ENCODE data around the gene FAM228A. TPM values are rescaled to one million over a fixed set of nuclear protein-coding genes. Genes with fewer than 3 reads are reported as not detected.
"Not testable (repeated sequence)": the region's sequence is repeated elsewhere in the genome, so short reads cannot be mapped to it uniquely, and the experiment has no call there.

FAM228A gene
- polyA plus RNA-seq, 12 donors: 0.13 to 1.2 (median 0.60) TPM; not detected in 2

DNA sequence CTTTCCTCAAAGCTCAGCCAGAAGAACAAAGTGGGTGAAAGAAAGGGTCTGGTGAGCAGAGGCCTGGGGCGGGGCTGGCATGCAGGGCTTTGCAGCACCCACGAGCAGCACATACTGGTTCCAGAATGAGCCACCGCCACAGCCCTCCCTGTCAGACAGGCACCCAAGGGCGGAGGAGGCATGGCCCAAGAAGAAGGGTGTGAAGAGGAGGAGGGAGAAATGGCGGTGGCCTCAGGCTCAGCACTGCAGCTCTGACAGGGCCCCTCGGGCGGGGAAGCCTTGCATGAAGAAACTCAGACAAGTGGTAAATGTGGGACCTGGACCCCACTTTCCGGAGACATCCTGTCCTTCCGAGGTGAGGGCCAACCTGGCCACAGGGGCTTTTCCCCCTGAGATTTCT, 15.7 kb downstream of the FAM228A start:
- no peak for DNase-seq

DNA sequence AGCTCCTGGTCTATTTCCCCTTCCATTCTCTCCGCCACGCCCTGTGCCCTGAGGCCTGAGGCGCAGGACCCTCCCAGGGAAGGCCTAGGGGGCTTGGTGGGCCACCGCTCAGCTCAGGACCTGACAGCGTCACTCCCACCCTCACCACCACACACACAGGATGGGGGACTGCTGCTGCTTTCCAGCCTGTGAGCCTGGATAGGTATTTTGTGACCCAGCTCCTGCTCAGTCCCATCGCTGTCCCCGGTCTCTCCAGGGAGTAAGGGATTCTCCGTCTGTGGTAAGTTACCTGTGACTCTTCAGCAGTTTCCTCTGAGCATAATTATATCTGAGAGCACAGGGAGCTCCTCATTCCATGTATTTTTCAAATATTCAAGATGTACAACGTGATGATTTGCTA, 16.3 kb downstream of the FAM228A start:
- DNase-seq: no peak

DNA sequence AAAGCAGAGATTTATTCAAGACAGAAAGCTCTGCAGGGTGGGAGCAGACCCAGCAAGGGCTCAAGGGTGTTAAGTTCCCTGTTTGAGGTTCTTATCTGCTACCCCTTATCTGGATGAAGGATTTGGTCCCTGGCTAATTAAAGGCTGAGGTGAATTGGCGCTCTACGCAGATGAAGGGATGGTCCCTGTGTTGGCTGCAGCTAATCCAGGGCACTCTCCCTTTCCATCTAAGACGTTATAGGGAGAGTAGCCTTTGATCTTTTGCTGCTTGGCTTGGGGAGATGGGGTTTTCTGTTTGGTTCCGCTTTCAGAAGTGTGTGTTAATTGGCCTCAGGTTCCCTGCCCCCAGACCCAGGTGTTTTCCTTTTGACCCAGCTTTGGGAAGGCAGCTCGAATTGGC, 17.0 kb downstream of the FAM228A start:
- DNase-seq: no peak

DNA sequence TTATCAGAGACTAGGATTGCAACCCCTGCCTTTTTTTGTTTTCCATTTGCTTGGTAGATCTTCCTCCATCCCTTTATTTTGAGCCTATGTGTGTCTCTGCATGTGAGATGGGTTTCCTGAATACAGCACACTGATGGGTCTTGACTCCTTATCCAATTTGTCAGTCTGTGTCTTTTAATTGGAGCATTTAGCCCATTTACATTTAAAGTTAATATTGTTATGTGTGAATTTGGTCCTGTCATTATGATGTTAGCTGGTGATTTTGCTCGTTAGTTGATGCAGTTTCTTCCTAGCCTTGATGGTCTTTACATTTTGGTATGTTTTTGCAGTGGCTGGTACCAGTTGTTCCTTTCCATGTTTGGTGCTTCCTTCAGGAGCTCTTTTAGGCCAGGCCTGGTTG, 22.4 kb downstream of the FAM228A start:
- DNase-seq: not testable (repeated sequence)

DNA sequence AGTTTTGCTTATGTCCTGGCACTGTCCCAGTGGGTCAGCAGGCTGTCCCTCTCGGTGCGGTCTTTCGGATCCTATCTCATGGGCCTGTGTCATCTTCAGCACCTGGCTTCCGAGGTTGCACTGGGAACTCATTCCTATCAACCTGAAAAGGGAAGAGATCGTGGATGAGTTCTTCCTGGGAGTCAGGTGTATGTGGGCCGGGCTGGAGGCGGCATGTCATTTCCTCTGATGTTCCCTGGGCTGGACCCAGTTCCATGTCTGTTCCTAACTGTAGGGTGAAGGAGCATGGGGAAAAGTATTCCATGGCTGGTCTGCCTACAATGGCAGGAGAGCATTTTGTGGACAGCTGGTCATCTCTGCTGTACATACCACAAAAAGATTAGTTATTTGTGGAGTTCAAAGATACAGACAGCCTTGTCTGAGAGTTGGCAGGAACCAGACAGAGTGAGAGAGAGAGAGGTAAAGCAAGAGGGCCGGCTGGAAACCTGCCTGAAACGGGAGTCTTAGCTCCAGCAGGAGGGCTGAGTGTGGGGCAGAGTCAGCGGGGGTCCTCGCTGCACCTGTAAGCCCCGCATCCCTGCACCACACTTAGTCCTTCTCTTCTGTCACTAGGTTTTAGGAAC, 25.2 kb downstream of the FAM228A start:
- no peak for DNase-seq

DNA sequence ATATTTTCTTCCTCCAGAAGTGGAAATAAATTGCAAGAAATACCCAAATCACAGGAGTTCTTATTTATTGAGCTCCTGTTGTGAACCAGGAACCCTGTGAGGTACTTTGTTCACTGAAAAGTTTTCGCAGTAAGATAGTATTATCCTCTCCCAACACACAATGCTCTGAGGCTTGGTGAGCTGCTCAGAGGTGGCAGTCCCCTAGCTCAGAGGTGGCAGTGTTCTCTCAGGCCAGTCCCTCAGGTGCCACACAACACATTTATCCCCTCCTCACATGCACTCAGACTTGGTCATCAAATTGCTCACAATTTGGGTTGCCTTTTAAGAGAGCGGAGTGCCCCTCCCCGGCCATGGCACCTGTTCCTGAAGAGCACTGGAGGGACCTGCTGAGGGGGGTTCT, 25.9 kb downstream of the FAM228A start:
- no peak for DNase-seq

DNA sequence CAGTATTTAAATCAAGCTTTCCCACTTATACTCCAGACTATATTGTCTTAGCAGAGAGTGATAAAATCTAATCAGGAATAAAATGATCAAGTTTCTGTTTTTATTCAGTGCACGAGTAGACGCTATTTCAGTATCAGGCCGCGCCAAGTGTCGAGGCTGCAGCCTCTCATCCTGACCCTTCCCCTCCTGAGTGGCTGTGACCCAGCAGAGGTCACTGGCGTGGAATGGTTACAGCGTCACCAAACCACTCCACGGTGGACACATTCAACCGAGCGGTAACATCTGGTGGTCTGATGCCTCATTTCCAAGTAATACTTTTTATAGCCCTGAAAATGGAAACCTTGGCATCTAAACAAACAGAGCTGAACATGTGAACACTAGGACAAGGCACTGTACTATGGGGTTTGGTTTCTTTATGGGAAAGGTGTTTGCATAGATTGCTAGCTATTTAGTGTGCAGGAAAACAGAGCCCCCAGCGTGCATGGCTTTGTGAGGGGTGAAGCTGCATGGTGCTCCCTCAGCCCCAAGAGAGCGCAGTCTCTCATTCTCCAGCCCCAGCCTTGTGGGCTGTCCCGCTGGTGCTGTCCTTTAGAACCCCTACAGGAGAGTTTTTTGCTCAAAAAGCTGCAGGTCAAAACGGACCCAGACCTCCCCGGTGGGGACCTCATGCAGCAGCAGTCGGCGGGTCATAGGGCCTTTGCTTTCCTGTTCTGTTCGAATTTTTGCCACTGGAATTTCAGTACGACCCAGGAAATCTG, 28.4 kb downstream of the FAM228A start:
- no peak for DNase-seq

DNA sequence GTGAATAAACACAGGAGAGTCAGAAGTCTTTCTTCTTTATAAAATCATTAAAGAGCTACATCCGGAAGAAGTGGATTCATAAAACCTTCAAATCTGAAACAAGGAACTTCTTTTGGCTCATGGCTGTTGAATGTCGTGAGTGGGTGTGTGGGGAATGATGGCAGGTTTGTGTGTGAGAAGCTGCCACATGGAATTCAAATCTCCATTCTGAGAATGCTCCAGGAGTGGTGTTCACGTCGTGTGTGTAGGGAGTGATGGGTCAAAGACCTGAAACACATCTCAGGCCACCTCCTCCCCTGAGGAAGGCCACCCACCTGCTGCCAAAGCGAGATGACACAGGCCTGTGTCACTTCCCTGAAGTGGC, 28.9 kb downstream of the FAM228A start:
- no peak for DNase-seq

DNA sequence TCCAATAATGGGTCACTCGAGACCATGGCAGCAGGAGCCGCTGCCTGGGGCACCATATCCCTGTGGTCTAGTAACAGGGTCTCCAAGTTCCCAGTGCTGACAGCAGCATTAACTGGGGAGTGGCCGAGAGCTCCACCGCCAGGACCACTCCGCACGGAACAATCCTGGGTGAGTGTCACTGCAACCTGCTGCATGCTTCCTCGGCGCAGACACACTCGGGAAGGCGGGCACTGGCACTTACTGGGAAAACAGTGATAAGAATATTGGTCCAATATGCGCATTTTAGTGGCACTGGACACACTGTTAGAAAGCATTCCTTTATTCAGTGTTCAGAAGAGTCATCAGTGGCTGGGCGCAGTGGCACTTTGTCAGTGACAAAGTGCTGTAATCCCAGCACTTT, 29.7 kb downstream of the FAM228A start:
- DNase-seq: no peak

DNA sequence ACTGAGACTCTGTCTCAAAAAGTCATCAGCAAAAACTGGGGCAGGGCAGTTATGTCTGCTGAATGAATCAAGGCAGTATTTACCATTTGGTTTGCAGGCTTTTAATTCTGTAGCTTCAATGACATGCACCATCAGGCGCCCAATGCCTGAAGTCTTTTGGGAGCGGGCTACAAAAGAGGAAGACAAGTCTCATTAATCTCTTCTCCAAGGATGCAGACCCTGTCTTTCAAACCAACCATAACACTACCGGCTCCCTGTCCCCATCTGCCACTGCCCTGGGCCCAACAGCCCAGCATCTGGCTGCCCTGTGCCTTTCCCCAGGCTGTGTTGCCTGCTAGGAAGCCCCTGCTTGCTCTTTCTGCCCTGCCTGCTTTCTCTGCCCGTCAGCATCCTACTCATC, 30.3 kb downstream of the FAM228A start:
- DNase-seq: no peak

DNA sequence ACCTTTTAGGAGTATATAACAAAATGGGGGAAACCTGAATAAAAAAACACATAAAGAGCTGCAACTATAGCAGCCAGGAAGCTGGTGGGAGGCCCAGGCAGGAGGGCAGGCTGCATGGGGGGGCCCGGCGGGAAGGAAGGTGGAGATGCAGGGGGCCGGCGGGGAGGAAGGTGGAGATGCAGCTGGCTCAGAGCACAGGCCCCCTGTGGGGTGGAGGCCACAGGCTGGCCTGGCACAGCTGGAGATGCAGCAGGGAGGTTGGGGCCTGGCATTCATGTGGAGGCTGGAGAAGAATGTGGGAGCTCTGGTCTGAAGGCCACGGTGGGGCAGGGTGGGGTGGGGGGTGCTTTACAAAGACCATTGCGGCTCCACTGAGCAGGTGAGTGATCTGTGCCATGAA, 31.4 kb downstream of the FAM228A start:
- no peak for DNase-seq

DNA sequence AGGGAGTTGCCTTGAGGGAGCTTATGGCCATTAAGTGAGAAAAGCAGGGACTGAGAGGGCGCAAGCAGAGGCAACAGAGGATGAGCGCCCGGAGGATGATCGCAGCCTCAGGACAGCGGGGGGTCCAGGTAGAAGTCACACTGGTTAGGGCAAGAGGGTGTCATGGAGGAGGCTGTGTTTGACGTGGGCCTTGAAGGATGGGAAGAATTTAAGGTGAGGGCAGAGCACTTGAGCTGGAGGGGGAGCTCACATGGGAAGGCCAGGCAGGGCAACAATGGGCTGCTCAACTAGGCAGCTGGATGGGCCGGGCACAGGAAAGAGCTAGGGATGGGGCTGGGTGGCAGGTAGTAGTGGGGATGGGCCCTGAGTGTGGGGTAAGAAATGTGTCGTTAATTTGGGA, 31.9 kb downstream of the FAM228A start:
- DNase-seq: no peak

DNA sequence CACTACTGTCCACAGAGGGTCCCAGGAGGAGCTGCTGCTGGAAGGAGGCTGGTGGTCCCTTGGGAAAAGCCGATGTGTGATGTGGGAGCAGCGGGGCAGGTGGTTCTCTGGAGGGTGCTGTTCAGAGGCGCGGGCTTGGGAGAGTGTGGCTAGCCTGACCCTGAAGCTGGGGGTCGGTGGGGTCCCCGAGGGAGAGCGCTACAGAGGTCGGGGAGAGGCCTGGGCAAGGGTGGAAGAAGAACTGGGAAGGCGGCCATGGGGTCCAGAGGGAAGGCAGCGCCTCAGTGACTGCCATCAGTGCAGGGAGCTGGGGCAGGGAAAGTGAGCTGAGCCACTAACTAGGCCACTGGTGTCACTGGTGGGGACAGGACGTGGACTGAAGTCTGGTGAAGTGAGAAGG, 32.5 kb downstream of the FAM228A start:
- no peak for DNase-seq

DNA sequence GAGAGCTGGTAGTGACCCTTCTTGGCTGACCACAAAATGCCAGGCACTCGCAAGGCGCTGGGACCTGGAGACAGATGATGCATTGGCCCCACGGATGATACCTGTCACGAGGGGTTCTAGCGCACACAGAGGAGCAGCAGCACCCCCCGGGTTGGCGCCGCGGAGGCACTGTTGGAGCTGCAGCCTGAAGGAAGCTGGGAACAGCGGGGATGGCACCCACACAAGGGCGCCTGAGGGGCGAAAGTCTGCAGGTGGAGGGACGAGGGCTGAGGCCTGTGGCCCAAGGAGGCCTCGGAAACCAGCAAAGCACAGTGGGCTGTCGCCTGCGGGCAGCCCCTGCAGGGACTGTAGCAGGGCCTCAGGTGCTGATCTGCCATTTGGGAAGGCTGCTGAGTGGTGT, 33.6 kb downstream of the FAM228A start:
- no peak for DNase-seq

DNA sequence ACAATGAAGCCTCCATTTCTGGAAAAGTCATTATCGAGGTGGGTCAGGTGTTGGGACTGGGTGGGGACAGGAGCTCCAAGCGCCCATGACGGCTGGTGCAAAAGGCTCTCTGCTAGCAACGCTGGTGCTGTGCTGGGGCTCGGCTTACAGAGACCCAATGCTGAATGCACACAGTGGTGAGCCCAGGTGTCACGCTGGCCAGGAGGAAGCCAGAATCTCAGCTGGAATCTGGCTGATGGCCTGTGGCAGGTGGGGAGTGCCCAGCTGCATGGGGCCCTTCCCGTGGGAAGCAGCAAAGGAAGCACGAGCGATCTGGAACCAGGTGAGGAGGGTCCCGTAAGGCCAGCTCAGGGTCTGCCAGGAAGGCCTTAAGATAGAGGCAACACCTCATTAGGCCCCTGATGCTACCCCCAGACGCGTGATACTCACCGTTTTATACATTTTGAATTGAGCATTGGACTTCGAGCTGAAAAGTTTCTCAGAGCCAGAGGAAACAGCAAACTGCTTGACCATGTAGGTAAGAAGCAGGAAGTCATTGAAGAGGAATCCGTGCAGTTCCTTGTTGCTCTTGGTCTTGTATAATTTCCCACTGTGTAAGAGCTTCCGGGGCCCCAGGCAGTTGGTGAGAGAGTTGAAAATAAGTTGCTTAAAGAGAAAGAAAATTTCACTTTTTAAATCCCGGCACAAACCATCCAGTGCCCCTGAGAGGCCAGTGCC, 34.7 kb downstream of the FAM228A start:
- DNase-seq: no peak

DNA sequence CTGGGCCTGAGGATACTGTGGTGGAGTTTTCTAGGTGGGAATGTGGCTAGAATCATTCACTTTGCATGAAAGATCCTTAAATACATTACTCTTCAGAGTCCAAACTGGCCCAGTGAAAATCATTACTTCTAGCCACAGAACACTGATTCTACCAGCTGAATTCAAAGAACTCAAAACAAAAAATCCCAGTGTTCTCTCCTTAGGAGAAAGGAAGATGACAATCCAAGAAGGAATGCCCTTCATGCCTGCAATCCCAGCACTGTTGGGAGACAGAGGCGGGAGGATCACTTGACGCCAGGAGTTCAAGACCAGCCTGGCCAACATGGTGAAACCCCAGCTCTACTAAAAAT, 35.2 kb downstream of the FAM228A start:
- DNase-seq: no peak

DNA sequence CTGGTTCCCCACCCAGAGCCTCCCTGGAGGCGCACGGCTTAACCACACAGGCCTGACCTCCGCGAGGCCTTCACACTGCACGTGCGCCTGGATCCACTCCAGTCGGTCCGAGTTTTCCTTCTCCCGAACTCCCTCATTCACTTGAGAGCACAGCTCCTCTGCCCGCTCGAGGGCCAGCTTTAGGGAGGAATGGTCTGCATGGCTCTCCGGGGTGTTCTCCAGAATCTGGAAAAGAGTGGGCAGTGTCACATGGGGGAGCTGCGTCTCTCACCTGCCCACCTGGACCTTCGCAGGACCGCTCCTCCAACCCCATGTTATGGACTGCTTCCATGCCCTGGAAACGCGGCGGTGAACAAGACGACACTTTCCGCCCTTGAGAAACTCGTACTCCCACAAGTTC, 35.9 kb downstream of the FAM228A start:
- no peak for DNase-seq

DNA sequence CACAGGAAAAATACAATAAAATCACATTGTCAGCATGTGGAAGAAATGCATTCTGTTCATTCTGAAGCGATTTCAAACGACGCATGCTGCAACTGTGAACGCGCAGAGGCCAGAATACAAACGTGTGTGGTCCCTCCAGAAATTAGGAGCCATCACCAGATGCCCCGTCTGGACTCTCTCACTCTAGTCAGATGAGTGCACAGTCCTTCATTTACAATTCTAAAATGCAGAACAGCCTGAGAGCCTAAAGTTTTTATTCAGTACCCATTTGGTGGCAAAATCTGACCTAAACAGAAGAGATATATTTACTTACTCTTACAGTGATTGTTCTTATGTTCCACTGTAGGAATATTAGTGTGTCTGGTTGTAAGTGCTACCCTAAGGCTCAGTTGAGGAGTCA, 36.6 kb downstream of the FAM228A start:
- DNase-seq: no peak

DNA sequence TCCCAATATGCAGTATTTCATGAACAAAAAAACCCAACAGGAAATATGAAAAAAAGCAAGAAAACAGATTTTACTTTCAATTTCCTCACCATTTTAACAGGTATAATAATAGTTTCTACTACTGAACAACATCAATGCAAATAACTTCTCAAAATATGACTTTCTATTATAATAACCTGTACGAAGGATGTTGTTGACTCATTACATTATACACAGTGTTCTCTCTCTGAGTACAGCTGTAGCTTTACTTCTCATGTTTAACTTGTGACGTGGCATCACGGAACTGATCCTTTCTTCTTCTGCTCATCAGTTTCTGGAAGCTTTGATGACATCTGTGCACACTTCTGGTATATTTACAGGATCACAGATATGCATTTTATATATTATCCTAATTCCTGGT, 40.0 kb downstream of the FAM228A start:
- DNase-seq: no peak

DNA sequence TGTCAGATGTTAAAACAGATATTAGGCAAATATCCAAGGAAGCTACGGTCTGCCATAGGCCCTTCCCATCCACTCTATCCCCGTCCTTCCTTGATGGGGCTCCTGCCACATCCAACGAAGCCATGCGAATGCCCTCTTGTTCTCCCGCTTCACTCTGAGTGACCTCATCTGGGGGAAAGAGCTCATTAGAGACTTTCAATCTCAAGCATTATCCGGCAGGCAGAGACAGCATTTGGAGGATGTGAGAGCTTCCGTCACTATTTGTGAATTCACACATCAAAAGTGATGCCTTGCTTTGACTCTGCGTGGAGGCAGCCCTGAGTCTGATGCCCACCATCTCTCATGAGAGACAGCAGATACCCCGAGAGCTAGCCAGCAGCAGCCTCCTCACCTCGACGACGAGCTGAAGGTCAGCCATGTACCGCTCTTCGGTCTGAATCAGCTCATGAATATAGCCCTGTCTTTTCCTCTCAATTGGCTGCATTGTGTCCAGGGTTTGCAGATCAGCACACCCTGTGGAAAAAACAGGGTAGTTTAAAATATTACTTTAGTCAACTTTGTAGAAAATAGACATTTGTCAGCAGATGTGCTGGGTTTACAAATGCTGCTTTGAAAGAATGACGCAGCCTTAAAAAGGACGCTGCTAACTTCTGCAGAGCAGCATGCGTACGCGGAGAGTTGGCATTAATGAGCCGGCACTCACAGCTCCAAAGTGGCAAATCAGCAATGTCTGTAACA, 45.9 kb downstream of the FAM228A start:
- DNase-seq: no peak

DNA sequence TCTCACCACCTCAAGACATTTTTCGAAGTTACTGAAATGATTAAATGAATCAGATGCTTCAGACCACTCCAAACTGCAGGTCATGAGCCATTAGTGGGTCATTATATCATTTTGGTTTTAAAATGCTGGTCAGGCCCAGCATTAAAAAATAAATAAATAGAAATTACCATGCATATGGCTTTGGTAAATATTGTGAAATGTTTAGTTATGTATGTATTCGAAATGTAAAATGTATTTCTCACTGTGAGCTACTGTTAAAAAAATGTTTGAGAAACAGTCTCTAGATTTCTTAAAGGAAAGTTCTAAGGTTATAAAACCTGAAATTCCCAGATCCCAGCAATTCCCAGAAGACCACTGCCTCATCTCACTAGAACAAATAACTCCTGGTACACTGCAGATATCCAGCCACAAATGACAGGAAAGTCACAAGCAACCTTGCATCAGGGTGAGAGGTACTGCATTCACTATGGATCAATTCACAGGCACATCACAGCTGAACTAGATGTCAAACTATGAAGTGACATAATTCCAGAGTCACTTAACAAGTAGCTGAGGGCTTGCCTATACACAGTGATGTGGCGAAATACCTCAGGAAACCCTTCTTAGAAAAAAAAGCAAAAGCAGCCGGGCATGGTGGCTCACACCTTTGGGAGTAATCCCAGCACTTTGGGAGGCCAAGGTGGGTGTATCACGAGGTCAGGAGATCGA, 46.6 kb downstream of the FAM228A start:
- no peak for DNase-seq

DNA sequence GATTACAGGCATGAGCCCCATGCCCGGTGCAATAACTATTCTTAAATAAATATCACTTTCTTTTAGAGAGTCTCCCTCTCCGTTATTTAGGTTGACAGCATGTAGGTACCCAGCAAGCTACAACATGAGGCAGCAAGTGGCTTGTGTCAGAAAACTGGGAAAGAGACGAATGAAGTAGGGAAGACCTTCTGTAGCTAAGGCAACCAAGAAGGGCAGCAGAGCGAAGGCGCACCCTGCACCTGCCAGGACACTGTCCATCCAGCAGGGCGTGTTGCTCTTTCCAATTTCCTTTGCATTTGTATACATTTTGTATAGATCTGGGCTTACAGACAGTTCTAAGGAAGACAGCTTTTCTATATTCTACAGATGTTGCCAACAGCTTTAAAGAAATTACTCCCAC, 48.1 kb downstream of the FAM228A start:
- DNase-seq: no peak
